22Rv1 (cell line): Measurements from ENCODE around the gene NANOS3.

Experiments
- ZFX ChIP-seq: fragments of 450-650 bp; IDR thresholded peaks from 2 replicates; pipeline ENCODE4 v1.6.1; 2017; ENCODE audit warnings: antibody characterized with exemption, borderline replicate concordance
- TF ChIP-seq, protein P1 (sequence below): fragments of 450-650 bp; IDR thresholded peaks from 2 replicates; pipeline ENCODE4 v1.5.1; 2017; ENCODE audit warnings: mild to moderate bottlenecking

DNA sequence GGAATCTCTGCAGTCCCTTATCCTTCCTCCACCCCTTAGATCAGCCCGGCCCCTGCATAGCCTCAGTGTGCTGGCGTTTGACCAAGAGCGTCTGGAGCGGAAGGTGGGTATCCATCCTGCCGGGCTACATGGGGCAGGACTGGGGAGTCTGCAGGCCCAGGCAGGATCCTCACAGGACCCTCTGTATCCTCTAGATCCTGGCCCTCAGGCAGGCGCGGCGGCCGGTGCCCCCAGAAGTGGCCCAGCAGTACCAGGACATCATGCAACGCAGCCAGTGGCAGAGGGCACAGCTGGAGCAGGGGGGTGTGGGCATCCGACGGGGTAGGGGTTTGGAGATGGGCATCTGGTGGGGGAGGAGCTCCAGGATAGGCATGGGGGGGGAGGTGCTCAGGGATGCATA lies 52.4 kb downstream of the NANOS3 start:
- TF ChIP-seq, protein P1, sequence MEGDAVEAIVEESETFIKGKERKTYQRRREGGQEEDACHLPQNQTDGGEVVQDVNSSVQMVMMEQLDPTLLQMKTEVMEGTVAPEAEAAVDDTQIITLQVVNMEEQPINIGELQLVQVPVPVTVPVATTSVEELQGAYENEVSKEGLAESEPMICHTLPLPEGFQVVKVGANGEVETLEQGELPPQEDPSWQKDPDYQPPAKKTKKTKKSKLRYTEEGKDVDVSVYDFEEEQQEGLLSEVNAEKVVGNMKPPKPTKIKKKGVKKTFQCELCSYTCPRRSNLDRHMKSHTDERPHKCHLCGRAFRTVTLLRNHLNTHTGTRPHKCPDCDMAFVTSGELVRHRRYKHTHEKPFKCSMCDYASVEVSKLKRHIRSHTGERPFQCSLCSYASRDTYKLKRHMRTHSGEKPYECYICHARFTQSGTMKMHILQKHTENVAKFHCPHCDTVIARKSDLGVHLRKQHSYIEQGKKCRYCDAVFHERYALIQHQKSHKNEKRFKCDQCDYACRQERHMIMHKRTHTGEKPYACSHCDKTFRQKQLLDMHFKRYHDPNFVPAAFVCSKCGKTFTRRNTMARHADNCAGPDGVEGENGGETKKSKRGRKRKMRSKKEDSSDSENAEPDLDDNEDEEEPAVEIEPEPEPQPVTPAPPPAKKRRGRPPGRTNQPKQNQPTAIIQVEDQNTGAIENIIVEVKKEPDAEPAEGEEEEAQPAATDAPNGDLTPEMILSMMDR = no peak
- TF ChIP-seq ZFX = no peak
